Keratinocyte (primary cell): ENCODE data around the gene METTL25B. TPM values are rescaled to one million over a fixed set of nuclear protein-coding genes. Genes with fewer than 3 reads are reported as not detected.

Experiments
- DNase-seq: peaks from one replicate; pipeline ENCODE4 v3.0.0-alpha.2; 2011; ENCODE audit warnings: low read depth, missing footprints, low spot score
- FAIRE-seq: peaks from 2 replicates; lab custom pipeline; 2011; peaks lifted over from hg19 to GRCh38; lab: Jason Lieb, UNC
- H2AFZ ChIP-seq: 2 replicates; pipeline ENCODE4 v1.6.0; 2012; ENCODE audit warnings: low read length, control low read depth, inconsistent platforms; ENCODE audit not compliant: control insufficient read depth
- H3K27ac ChIP-seq: 2 replicates; pipeline ENCODE4 v1.5.1; 2011; ENCODE audit warnings: low read length; ENCODE audit not compliant: control insufficient read depth, insufficient read depth
- H3K27me3 ChIP-seq: 3 replicates; pipeline ENCODE4 v1.6.0; 2011; ENCODE audit warnings: low read length; ENCODE audit not compliant: control insufficient read depth, insufficient read depth; ENCODE audit errors: extremely low read depth
- H3K36me3 ChIP-seq, 2 experiments: 2 replicates in 1 of 2; 3 replicates in 1 of 2; pipeline ENCODE4 v1.5.1; 2011; ENCODE audit warnings: low read length in 2 of 2, mild to moderate bottlenecking in 1 of 2; ENCODE audit not compliant: control insufficient read depth in 2 of 2, insufficient read depth in 2 of 2; ENCODE audit errors: extremely low read depth in 1 of 2
- H3K4me1 ChIP-seq: 3 replicates; pipeline ENCODE4 v1.5.1; 2011; ENCODE audit warnings: low read length; ENCODE audit not compliant: control insufficient read depth, insufficient read depth; ENCODE audit errors: extremely low read depth
- H3K4me2 ChIP-seq: 3 replicates; pipeline ENCODE4 v1.6.0; 2011; ENCODE audit warnings: low read depth, low read length; ENCODE audit not compliant: control insufficient read depth, insufficient read depth; ENCODE audit errors: extremely low read depth
- H3K4me3 ChIP-seq, 3 experiments: fragments of 200-600 bp in 1 of 3; sonication (generic) in 1 of 3; 2 replicates in 2 of 3; 3 replicates in 1 of 3; pipeline ENCODE4 v1.5.1; 2011 to 2016; ENCODE audit warnings: low read length in 3 of 3, mild to moderate bottlenecking in 3 of 3, control low read depth in 2 of 3, inconsistent platforms in 1 of 3, low read depth in 1 of 3, mixed read lengths in 1 of 3, mixed run types in 1 of 3, moderate library complexity in 1 of 3; ENCODE audit not compliant: control insufficient read depth in 2 of 3, insufficient read depth in 2 of 3; ENCODE audit errors: extremely low read depth in 1 of 3
- H3K79me2 ChIP-seq: 2 replicates; pipeline ENCODE4 v1.6.0; 2012; ENCODE audit warnings: low read length; ENCODE audit not compliant: control insufficient read depth, insufficient read depth
- H3K9ac ChIP-seq: 3 replicates; pipeline ENCODE4 v1.6.0; 2011; ENCODE audit warnings: low read length; ENCODE audit not compliant: control insufficient read depth, insufficient read depth; ENCODE audit errors: extremely low read depth
- H3K9me1 ChIP-seq: 3 replicates; pipeline ENCODE4 v1.6.0; 2011; ENCODE audit warnings: low read length; ENCODE audit not compliant: control insufficient read depth, insufficient read depth; ENCODE audit errors: extremely low read depth
- H3K9me3 ChIP-seq: 2 replicates; pipeline ENCODE4 v1.5.1; 2012; ENCODE audit warnings: low read depth, low read length; ENCODE audit not compliant: control insufficient read depth
- H4K20me1 ChIP-seq: 3 replicates; pipeline ENCODE4 v1.6.0; 2011; ENCODE audit warnings: low read length; ENCODE audit not compliant: control insufficient read depth, insufficient read depth; ENCODE audit errors: extremely low read depth
- EZH2 ChIP-seq: IDR thresholded peaks from one replicate; pipeline ENCODE4 v1.6.1; 2012; ENCODE audit warnings: inconsistent platforms, mild to moderate bottlenecking, low read length, moderate library complexity
- dilution Hi-C: fragments of 300-500 bp; cut with MboI; formaldehyde crosslinking; loops from one replicate; pipeline ENCODE4 v1.7.0; 2020; ENCODE audit warnings: low sequenced_read_pairs; ENCODE audit not compliant: extremely low pct_ligation_motif_present
- polyA plus RNA-seq, 5 experiments: library from polyadenylated mRNA; depleted of rRNA in 3 of 5; stranded (reverse) in 3 of 5; stranded (forward) in 1 of 5; unstranded in 1 of 5; fragments of >200 nt; gene quantifications; 1 replicate in 1 of 5; 2 replicates in 3 of 5; 3 replicates in 1 of 5; pipeline versions ENCODE4 v1.2.1 to v1.2.3, GENCODE V29; 2011 to 2012; ENCODE audit warnings: missing spikeins in 2 of 5, low read depth in 1 of 5, low replicate concordance in 1 of 5
- TF ChIP-seq, protein P1 (sequence below), 3 experiments: IDR thresholded peaks in 1 of 3; conservative IDR thresholded peaks in 1 of 3; optimal IDR thresholded peaks in 1 of 3; 2 replicates in 2 of 3; 3 replicates in 1 of 3; pipeline versions ENCODE3 to v1.5.1; 2011; ENCODE audit warnings: low read length in 3 of 3, mild to moderate bottlenecking in 3 of 3, moderate library complexity in 2 of 3, control low read depth in 1 of 3, inconsistent platforms in 1 of 3; ENCODE audit not compliant: insufficient read depth in 2 of 3; ENCODE audit errors: extremely low read depth in 1 of 3

Gene METTL25B
- polyA plus RNA-seq, 1 donor (not counting 4 experiments of a cell fraction or from before 2014, with no cell fraction given), result 6.0 TPM

GRCh38 chr1:156684227-156684782 is 44.0 kb upstream of the METTL25B start:
- peak overlapping the region; percentile 31 for H3K4me2 ChIP-seq
- H3K9me1 ChIP-seq, result no peaks in the 10 kb centered on the region
- TF ChIP-seq, protein P1, sequence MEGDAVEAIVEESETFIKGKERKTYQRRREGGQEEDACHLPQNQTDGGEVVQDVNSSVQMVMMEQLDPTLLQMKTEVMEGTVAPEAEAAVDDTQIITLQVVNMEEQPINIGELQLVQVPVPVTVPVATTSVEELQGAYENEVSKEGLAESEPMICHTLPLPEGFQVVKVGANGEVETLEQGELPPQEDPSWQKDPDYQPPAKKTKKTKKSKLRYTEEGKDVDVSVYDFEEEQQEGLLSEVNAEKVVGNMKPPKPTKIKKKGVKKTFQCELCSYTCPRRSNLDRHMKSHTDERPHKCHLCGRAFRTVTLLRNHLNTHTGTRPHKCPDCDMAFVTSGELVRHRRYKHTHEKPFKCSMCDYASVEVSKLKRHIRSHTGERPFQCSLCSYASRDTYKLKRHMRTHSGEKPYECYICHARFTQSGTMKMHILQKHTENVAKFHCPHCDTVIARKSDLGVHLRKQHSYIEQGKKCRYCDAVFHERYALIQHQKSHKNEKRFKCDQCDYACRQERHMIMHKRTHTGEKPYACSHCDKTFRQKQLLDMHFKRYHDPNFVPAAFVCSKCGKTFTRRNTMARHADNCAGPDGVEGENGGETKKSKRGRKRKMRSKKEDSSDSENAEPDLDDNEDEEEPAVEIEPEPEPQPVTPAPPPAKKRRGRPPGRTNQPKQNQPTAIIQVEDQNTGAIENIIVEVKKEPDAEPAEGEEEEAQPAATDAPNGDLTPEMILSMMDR (optimal IDR thresholded peaks at IDR 0.05 in 1 of 3, IDR thresholded peaks at IDR 0.05 in 1 of 3, conservative IDR thresholded peaks at IDR 0.05 in 1 of 3; ENCODE audit: extremely low read depth in 1 of 3, insufficient read depth in 2 of 3, low read length in 3 of 3), result peak; percentile 10 to 48 (median 40)
- no peak for TF ChIP-seq EZH2
- H3K4me1 ChIP-seq, result peaks cover 18% of the 10 kb centered on the region
- dilution Hi-C loops, result no loop called here
- H3K9ac ChIP-seq, result no peak overlapping the region
- H3K9me3 ChIP-seq, result no peaks in the 10 kb centered on the region
- H3K79me2 ChIP-seq, result no peaks in the 10 kb centered on the region
- no peak overlapping the region for H3K4me3 ChIP-seq
- FAIRE-seq (peak; percentile 55), DNase-seq (peak; percentile 62)
- no peaks in the 10 kb centered on the region for H3K36me3 ChIP-seq
- H3K27ac ChIP-seq, result peak overlapping the region; percentile 27
- no peak overlapping the region for H2AFZ ChIP-seq
- no peaks in the 10 kb centered on the region for H4K20me1 ChIP-seq
- no peaks in the 10 kb centered on the region for H3K27me3 ChIP-seq

DNA sequence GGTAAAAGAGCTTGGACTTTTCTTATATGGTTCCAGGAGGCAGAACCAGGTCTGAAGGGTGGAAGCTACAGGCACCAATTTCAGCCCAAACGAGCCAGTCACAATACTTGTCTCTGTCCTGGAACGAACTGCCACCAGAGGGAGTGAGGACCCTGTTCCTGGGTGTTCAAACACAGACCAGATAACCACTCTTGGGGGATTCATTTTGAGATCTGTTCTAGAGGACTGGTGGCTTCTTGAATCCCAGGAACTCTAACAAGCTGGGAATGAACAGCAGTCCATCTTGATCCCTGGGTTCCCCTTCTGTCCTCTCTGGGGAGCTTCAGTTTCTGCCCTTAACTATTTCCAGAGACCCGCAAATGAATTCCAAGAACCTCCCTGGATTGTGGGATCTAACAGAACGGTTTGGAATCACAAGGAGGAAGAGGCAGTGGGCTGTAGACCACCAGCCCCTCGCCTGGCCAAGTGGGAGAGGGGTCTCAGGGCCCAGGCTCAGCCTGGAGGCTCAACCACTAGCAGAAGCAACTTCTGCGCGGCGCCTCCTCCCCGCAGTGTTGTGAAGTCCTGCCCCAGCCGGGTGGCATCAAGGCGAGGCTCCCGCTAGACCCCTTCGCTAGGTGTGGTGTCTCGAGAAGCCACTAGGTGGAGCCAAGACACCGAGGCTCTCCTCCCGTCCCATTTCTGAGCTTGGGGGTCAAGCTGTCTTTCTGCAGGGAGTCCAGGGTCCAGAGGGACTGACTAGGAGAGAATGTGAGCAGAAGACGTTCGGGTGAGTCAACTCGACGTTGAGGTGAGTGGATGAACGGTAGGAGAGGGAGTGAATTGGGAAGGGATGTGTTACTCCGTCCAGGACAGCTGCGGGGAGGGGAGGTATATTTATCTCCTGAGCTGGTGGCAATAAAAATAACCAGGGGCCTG is 39.0 kb upstream of the METTL25B start:
- Histone ChIP-seq H3K9me3 (no peaks in the 10 kb centered on the region), H3K9me1 (no peaks in the 10 kb centered on the region), H3K36me3 (no peaks in the 10 kb centered on the region), H3K27me3 (no peaks in the 10 kb centered on the region), H3K9ac (no peak overlapping the region), H4K20me1 (no peaks in the 10 kb centered on the region), H3K4me2 (peak overlapping the region; percentile 34), H3K27ac (no peak overlapping the region), H2AFZ (peak overlapping the region; percentile 6), H3K4me1 (peaks cover 53% of the 10 kb centered on the region), H3K79me2 (no peaks in the 10 kb centered on the region), H3K4me3 (no peak overlapping the region)
- TF ChIP-seq, protein P1 (optimal IDR thresholded peaks at IDR 0.05 in 1 of 3, IDR thresholded peaks at IDR 0.05 in 1 of 3, conservative IDR thresholded peaks at IDR 0.05 in 1 of 3; ENCODE audit: extremely low read depth in 1 of 3, insufficient read depth in 2 of 3, low read length in 3 of 3), result peak; percentile 83 to 97 (median 90)
- no peak for TF ChIP-seq EZH2
- FAIRE-seq, result peak; percentile 32
- dilution Hi-C loops, result no loop called here
- peak; percentile 48 for DNase-seq
